Thyroid gland (tissue), 4 donors: ENCODE data around the gene CERCAM. TPM values are rescaled to one million over a fixed set of nuclear protein-coding genes. Genes with fewer than 3 reads are reported as not detected.
A peak's percentile ranks its signal among the peaks of the same experiment; 100 is the strongest.

Source experiments
- DNase-seq, 2 donors: peaks; one replicate each; pipeline ENCODE4 v3.0.0-alpha.2; 2019
- H3K27ac ChIP-seq, 3 donors: fragments of 200-600 bp; sonication (generic); 1 replicate in 2 of 3; 2 replicates in 1 of 3; pipeline ENCODE4 v1.5.1; 2016 to 2019; ENCODE audit warnings: mild to moderate bottlenecking in 1 of 3, moderate library complexity in 1 of 3
- H3K27me3 ChIP-seq: fragments of 200-600 bp; sonication (generic); one replicate; pipeline ENCODE4 v1.5.1; 2019
- H3K36me3 ChIP-seq, 2 donors: fragments of 200-600 bp; sonication (generic); one replicate each; pipeline ENCODE4 v1.5.1; 2016 to 2019
- H3K4me1 ChIP-seq, 2 donors: fragments of 200-600 bp; sonication (generic); one replicate each; pipeline ENCODE4 v1.5.1; 2017 to 2019
- H3K4me3 ChIP-seq, 3 donors: fragments of 200-600 bp; sonication (generic); replicated peaks in 1 of 3; 1 replicate in 2 of 3; 2 replicates in 1 of 3; pipeline ENCODE4 v1.5.1; 2016; ENCODE audit warnings: mild to moderate bottlenecking in 1 of 3
- H3K9me3 ChIP-seq: fragments of 200-600 bp; sonication (generic); one replicate; pipeline ENCODE4 v1.5.1; 2017
- POLR2A ChIP-seq, 2 donors: fragments of 450-650 bp; IDR thresholded peaks; one replicate each; pipeline ENCODE4 v1.6.1; 2017; ENCODE audit warnings: antibody characterized with exemption in 2 of 2, mild to moderate bottlenecking in 2 of 2, moderate library complexity in 1 of 2
- WGBS, 2 donors: methylation state at CpG; one replicate each; pipeline ENCODE4 v1.1.5; 2017; 5-methylcytosine and 5-hydroxymethylcytosine counted together
- intact Hi-C: fragments of 100-400 bp; cut with DNase I; formaldehyde crosslinking; loops from one replicate; pipeline ENCODE4 v1.15.1; 2023
- total RNA-seq, 4 donors: library from RNA; depleted of rRNA; stranded (reverse); fragments of >200 nt; gene quantifications; one replicate each; pipeline ENCODE4 v1.2.3, GENCODE V29; 2016
- TF ChIP-seq, protein P1 (sequence below), 6 experiments: fragments of 200-600 bp in 3 of 6; fragments of 450-650 bp in 3 of 6; sonication (generic) in 3 of 6; IDR thresholded peaks; one replicate each; pipeline ENCODE4 v1.5.1; 2016 to 2019; ENCODE audit warnings: antibody characterized with exemption in 6 of 6, mild to moderate bottlenecking in 2 of 6, inconsistent platforms in 1 of 6, moderate library complexity in 1 of 6

CERCAM gene
- total RNA-seq, 4 donors from 2014 or later: 22.3 to 35.4 (median 27.2) TPM

- 89 to 94% methylated on average over 5 of the region's 5 CpGs for WGBS, 2 donors
- intact Hi-C loops: no loop called here
- TF ChIP-seq, protein P1, sequence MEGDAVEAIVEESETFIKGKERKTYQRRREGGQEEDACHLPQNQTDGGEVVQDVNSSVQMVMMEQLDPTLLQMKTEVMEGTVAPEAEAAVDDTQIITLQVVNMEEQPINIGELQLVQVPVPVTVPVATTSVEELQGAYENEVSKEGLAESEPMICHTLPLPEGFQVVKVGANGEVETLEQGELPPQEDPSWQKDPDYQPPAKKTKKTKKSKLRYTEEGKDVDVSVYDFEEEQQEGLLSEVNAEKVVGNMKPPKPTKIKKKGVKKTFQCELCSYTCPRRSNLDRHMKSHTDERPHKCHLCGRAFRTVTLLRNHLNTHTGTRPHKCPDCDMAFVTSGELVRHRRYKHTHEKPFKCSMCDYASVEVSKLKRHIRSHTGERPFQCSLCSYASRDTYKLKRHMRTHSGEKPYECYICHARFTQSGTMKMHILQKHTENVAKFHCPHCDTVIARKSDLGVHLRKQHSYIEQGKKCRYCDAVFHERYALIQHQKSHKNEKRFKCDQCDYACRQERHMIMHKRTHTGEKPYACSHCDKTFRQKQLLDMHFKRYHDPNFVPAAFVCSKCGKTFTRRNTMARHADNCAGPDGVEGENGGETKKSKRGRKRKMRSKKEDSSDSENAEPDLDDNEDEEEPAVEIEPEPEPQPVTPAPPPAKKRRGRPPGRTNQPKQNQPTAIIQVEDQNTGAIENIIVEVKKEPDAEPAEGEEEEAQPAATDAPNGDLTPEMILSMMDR (IDR thresholded peaks at IDR 0.05): no peak
- TF ChIP-seq POLR2A (IDR thresholded peaks at IDR 0.05): no peak
Observed at GRCh38 chr9:128404560-128404959, 16.1 kb upstream of the CERCAM start.

DNA sequence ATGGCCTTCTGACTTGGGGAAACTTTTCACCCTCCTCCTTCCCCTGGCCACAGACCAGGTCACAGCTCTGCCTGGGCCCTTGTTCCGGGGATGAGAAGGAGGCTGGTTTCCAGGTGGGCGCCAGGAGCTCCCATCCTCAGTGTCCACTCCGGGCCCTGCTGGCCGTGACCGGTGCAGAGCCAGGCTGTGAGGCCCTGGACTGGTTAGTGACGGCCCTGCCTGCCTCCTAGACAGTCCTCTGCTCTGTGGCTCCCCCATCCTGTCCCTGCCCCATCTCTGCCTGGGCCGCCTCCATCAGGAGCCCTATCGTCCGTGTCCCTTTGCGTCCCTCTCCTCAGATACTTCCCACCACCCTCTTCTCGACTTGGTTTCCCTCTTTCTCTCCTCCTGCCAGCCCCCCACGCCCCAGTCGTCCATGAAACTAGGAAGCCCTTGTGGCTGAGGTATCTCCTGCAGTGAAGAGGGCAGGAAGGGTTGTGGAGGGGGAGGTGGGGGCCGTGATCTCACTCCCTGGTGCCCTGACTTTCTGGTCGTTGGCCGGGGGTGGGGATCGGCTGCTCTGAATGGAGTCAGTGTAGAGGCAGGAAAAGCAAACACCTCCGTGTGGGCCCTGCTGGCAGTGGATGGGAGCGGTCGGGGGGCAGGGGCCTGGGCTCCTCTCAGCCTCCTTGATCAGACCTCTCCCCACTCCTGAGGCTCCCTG lies 15.4 kb upstream of the CERCAM start:
- no peak overlapping the region for H3K4me3 ChIP-seq
- no peaks in the 10 kb centered on the region for H3K9me3 ChIP-seq
- no peak for DNase-seq
- H3K27ac ChIP-seq: no peak overlapping the region
- 67% methylated on average over 18 to 20 of the region's 20 CpGs for WGBS, 2 donors
- H3K4me1 ChIP-seq: peaks cover 13 to 14% of the 10 kb centered on the region in 2 donors
- intact Hi-C loops: no loop called here
- TF ChIP-seq, protein P1 (IDR thresholded peaks at IDR 0.05): no peak
- no peak for TF ChIP-seq POLR2A (IDR thresholded peaks at IDR 0.05)
- H3K27me3 ChIP-seq: no peaks in the 10 kb centered on the region
- H3K36me3 ChIP-seq: no peaks in the 10 kb centered on the region

More at GRCh38 chr9:128404560-128404959, 16.1 kb upstream of the CERCAM start:
- peaks cover 13 to 14% of the 10 kb centered on the region in 2 donors for H3K4me1 ChIP-seq
- no peaks in the 10 kb centered on the region for H3K9me3 ChIP-seq
- DNase-seq: no peak
- no peak overlapping the region for H3K4me3 ChIP-seq
- no peaks in the 10 kb centered on the region for H3K27me3 ChIP-seq
- no peaks in the 10 kb centered on the region for H3K36me3 ChIP-seq
- no peak overlapping the region for H3K27ac ChIP-seq

DNA sequence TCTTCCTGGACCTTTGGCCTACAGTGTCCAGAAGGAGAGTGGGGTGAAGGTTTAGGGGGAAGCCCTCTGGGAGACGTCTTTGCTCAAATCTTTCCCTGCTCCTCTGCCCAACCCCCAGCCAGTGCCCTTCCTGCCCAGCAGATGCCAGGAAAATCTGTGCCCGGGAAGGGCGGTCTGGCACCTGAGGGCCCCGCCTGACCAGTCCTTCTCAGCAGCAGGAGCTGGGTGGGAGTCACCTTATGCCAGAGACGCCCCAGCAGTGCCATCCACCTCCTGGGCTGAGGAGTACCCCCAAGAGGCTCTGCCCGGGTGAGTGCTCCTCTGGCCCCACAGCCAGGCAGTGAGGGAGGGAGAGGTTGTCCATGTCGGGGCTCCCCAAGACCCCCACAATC lies 14.9 kb upstream of the CERCAM start:
- H3K4me1 ChIP-seq: peaks cover 13 to 14% of the 10 kb centered on the region in 2 donors
- TF ChIP-seq, protein P1 (IDR thresholded peaks at IDR 0.05): no peak
- TF ChIP-seq POLR2A (IDR thresholded peaks at IDR 0.05): no peak
- H3K4me3 ChIP-seq: no peak overlapping the region
- no peak overlapping the region for H3K27ac ChIP-seq
- no peaks in the 10 kb centered on the region for H3K27me3 ChIP-seq
- 78 to 79% methylated on average over 6 of the region's 7 CpGs for WGBS, 2 donors
- DNase-seq: no peak
- intact Hi-C loops: no loop called here
- no peaks in the 10 kb centered on the region for H3K36me3 ChIP-seq
- H3K9me3 ChIP-seq: no peaks in the 10 kb centered on the region

DNA sequence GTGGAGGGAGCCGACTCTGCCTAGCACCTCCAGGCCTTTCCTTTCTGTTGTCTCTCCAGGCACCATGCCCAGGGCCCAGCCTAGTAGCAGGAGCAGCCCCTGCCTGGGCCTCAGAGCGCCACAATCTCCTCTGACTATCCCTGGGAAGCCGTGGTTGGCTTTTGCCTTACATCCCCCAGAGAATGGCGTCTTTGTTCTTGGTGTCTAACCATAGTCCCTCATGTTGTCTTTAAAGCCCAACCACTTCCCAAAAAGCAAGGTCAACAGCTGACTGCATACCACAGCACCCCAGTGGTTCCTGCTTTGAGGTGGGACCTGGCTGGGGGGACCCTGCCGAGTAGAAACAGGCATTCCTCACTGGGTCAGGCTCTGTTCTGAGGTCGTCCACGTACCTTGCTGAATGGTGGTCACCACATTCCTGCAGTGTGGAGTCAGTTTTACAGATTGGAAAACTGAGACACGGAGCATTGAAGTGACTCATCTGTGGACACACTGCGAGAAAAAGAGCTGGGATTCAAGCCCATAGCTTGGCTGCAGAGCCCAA lies 13.7 kb upstream of the CERCAM start:
- Histone ChIP-seq H3K4me1 (peaks cover 13 to 14% of the 10 kb centered on the region in 2 donors), H3K27ac (peak overlapping the region in 1 of 3 donors; percentile 55), H3K27me3 (no peaks in the 10 kb centered on the region), H3K4me3 (no peak overlapping the region), H3K9me3 (no peaks in the 10 kb centered on the region), H3K36me3 (no peaks in the 10 kb centered on the region)
- WGBS, 2 donors: 75 to 76% methylated on average over 9 of the region's 9 CpGs
- no peak for DNase-seq
- intact Hi-C loops: no loop called here
- TF ChIP-seq POLR2A (IDR thresholded peaks at IDR 0.05): no peak
- TF ChIP-seq, protein P1 (IDR thresholded peaks at IDR 0.05): no peak

GRCh38 chr9:128408963-128409431 lies 11.7 kb upstream of the CERCAM start:
- TF ChIP-seq POLR2A (IDR thresholded peaks at IDR 0.05): no peak
- TF ChIP-seq, protein P1 (IDR thresholded peaks at IDR 0.05): no peak
- H3K27me3 ChIP-seq: no peaks in the 10 kb centered on the region
- intact Hi-C loops: no loop called here
- no peak overlapping the region for H3K4me3 ChIP-seq
- H3K36me3 ChIP-seq: no peaks in the 10 kb centered on the region
- DNase-seq: peak in 1 of 2 donors; percentile 44
- WGBS, 2 donors: 34 to 41% methylated on average over 17 to 26 of the region's 26 CpGs
- H3K9me3 ChIP-seq: no peaks in the 10 kb centered on the region
- H3K4me1 ChIP-seq: peaks cover 13 to 14% of the 10 kb centered on the region in 2 donors
- no peak overlapping the region for H3K27ac ChIP-seq
